ENCODE data around the gene ERG. TPM values are rescaled to one million over a fixed set of nuclear protein-coding genes. Genes with fewer than 3 reads are reported as not detected.

Gene ERG
- total and polyA plus RNA-seq, 2 of the 13 experiments (the other 11 are each of a cell fraction or from before 2014, with no cell fraction given), result not detected

DNA sequence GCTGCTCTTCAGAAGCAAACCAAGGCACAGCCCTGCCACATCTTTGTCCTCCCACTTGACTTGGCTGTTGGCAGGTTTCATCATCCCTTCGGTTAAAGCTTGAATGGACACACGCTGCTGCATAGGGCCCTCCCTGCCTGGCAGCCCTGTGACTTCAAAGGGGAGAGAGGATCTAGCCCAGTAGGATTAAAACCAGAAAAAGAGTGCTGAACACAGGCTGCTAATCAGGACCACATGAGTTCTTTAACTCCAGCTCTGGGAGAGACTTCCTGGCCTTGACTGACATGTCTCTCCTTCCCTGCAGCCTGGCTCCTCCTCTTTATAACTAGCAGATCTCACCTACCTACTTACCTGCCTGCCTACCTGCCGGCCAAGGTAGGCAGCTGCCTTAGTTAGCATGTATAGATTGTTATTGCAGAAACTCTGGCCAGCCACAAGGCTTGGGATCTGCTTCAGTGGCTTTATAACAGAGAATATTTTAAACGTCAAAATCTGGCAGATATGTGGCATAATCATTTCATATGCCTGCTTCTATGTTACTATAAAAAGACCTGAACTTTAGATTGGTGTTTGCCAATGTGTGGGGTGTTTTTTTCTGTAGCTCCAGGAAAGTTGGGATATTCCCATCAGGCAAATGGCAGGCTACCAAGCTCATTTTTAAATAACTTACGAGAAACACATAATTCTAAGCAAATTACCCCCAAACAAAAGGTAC, 49.4 kb downstream of the ERG start (continued):
- TF ChIP-seq, protein P1, sequence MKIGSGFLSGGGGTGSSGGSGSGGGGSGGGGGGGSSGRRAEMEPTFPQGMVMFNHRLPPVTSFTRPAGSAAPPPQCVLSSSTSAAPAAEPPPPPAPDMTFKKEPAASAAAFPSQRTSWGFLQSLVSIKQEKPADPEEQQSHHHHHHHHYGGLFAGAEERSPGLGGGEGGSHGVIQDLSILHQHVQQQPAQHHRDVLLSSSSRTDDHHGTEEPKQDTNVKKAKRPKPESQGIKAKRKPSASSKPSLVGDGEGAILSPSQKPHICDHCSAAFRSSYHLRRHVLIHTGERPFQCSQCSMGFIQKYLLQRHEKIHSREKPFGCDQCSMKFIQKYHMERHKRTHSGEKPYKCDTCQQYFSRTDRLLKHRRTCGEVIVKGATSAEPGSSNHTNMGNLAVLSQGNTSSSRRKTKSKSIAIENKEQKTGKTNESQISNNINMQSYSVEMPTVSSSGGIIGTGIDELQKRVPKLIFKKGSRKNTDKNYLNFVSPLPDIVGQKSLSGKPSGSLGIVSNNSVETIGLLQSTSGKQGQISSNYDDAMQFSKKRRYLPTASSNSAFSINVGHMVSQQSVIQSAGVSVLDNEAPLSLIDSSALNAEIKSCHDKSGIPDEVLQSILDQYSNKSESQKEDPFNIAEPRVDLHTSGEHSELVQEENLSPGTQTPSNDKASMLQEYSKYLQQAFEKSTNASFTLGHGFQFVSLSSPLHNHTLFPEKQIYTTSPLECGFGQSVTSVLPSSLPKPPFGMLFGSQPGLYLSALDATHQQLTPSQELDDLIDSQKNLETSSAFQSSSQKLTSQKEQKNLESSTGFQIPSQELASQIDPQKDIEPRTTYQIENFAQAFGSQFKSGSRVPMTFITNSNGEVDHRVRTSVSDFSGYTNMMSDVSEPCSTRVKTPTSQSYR (CRISPR knock-in tag; IDR thresholded peaks at IDR 0.05; ENCODE audit: borderline replicate concordance), result no peak
- TF ChIP-seq STAG1 (CRISPR knock-in tag; IDR thresholded peaks at IDR 0.05) (no peak), CHCHD3 (CRISPR knock-in tag; IDR thresholded peaks at IDR 0.05) (no peak)
- TF ChIP-seq, protein P2, sequence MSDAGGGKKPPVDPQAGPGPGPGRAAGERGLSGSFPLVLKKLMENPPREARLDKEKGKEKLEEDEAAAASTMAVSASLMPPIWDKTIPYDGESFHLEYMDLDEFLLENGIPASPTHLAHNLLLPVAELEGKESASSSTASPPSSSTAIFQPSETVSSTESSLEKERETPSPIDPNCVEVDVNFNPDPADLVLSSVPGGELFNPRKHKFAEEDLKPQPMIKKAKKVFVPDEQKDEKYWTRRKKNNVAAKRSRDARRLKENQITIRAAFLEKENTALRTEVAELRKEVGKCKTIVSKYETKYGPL (CRISPR knock-in tag; IDR thresholded peaks at IDR 0.05), result no peak

DNA sequence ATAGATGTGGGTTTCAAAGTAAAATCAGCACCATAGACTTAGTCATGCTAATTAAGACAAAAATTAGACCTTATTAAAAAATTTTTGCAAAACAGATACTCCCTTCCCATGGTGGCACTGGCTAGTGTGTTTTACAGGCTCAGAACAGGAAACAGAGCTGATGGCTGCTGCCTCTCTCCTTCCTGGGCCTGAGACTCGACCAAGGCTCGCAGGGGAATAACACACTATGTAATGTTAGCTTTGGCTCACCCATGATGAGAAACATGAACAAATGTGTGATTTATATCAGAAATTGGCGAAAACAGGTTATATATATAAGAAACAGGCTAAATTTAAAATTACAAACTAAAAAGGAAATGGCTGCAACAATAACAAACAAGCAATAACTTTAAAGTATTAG, 50.7 kb downstream of the ERG start:
- Histone ChIP-seq H3K79me2 (ENCODE audit: insufficient read depth, low read length) (no peaks in the 10 kb centered on the region), H3K4me1 (ENCODE audit: insufficient read depth, low read length) (no peaks in the 10 kb centered on the region), H3K9me3 (ENCODE audit: low read length) (no peaks in the 10 kb centered on the region), H3K36me3 (replicated peaks in 1 of 2; ENCODE audit: control insufficient read depth in 1 of 2, insufficient read depth in 2 of 2, low read length in 2 of 2) (no peaks in the 10 kb centered on the region), H3K4me2 (ENCODE audit: low read depth, low read length) (no peak overlapping the region), H2AFZ (ENCODE audit: low read length) (no peak overlapping the region), H3K4me3 (replicated peaks in 1 of 3; ENCODE audit: insufficient read depth in 1 of 3, low read depth in 2 of 3, low read length in 3 of 3) (no peak overlapping the region), H3K27ac (ENCODE audit: extremely low read length, insufficient read depth, low read length) (no peak overlapping the region), H3K27me3 (ENCODE audit: control insufficient read depth in 1 of 2, insufficient read depth in 2 of 2, low read length in 2 of 2) (peaks cover 0 to 8% of the 10 kb centered on the region in 2 experiments; a peak in 3 of 5 replicates), H4K20me1 (ENCODE audit: insufficient read depth, low read length) (no peaks in the 10 kb centered on the region), H3K9ac (ENCODE audit: insufficient read depth, low read depth, low read length) (no peak overlapping the region)
- ChIA-PET POLR2A (no interaction called here), CTCF (ENCODE audit: low intra/inter-chr PET ratio, low total read pairs) (no interaction called here)
- no peak for ATAC-seq
- no peak for FAIRE-seq
- DNase-seq (ENCODE audit: low spot score), result no peak
- 5% methylated on average over 3 of the region's 3 CpGs for WGBS (ENCODE audit: low lambda C conversion rate)
- in situ Hi-C loops (cut with HindIII; ENCODE audit: extremely low pct_ligation_motif_present, low pct_unique_long_range_greater_than_20kb) (no loop called here), intact Hi-C loops (cut with micrococcal nuclease; ENCODE audit: unreplicated experiment) (no loop called here)
- BruUV-seq (replicated peaks), result no TSS peak
- TF ChIP-seq ERF (CRISPR knock-in tag; IDR thresholded peaks at IDR 0.05) (no peak), LCORL (IDR thresholded peaks at IDR 0.05) (no peak), LCORL (CRISPR knock-in tag; IDR thresholded peaks at IDR 0.05) (no peak), SNRNP70 (IDR thresholded peaks at IDR 0.05; ENCODE audit: low read depth, low read length) (no peak), ZFP36 (IDR thresholded peaks at IDR 0.05; ENCODE audit: borderline replicate concordance, low read depth, low read length, partially characterized antibody) (no peak), STAG1 (CRISPR knock-in tag; IDR thresholded peaks at IDR 0.05) (no peak)
- TF ChIP-seq, protein P3, sequence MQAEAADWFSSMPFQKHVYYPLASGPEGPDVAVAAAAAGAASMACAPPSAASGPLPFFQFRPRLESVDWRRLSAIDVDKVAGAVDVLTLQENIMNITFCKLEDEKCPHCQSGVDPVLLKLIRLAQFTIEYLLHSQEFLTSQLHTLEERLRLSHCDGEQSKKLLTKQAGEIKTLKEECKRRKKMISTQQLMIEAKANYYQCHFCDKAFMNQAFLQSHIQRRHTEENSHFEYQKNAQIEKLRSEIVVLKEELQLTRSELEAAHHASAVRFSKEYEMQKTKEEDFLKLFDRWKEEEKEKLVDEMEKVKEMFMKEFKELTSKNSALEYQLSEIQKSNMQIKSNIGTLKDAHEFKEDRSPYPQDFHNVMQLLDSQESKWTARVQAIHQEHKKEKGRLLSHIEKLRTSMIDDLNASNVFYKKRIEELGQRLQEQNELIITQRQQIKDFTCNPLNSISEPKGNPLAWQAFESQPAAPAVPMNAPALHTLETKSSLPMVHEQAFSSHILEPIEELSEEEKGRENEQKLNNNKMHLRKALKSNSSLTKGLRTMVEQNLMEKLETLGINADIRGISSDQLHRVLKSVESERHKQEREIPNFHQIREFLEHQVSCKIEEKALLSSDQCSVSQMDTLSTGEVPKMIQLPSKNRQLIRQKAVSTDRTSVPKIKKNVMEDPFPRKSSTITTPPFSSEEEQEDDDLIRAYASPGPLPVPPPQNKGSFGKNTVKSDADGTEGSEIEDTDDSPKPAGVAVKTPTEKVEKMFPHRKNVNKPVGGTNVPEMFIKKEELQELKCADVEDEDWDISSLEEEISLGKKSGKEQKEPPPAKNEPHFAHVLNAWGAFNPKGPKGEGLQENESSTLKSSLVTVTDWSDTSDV (CRISPR knock-in tag; IDR thresholded peaks at IDR 0.05), result no peak
- TF ChIP-seq, protein P4, sequence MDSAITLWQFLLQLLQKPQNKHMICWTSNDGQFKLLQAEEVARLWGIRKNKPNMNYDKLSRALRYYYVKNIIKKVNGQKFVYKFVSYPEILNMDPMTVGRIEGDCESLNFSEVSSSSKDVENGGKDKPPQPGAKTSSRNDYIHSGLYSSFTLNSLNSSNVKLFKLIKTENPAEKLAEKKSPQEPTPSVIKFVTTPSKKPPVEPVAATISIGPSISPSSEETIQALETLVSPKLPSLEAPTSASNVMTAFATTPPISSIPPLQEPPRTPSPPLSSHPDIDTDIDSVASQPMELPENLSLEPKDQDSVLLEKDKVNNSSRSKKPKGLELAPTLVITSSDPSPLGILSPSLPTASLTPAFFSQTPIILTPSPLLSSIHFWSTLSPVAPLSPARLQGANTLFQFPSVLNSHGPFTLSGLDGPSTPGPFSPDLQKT (CRISPR knock-in tag; IDR thresholded peaks at IDR 0.05; ENCODE audit: borderline replicate concordance), result no peak

All from HepG2 (cell line).